Astrocyte (in vitro differentiated cells and primary cell): ENCODE measurements around the gene PHF24.

Source experiments
- EZH2 ChIP-seq: IDR thresholded peaks from 2 replicates; pipeline ENCODE4 v1.6.1; 2012; ENCODE audit warnings: mild to moderate bottlenecking, low read length, inconsistent platforms; ENCODE audit not compliant: insufficient read depth
- TF ChIP-seq, protein P1 (sequence below): IDR thresholded peaks from 2 replicates; pipeline ENCODE4 v1.5.1; 2011; ENCODE audit warnings: low read depth, mild to moderate bottlenecking, inconsistent platforms, low read length, moderate library complexity; ENCODE audit not compliant: insufficient read depth

DNA sequence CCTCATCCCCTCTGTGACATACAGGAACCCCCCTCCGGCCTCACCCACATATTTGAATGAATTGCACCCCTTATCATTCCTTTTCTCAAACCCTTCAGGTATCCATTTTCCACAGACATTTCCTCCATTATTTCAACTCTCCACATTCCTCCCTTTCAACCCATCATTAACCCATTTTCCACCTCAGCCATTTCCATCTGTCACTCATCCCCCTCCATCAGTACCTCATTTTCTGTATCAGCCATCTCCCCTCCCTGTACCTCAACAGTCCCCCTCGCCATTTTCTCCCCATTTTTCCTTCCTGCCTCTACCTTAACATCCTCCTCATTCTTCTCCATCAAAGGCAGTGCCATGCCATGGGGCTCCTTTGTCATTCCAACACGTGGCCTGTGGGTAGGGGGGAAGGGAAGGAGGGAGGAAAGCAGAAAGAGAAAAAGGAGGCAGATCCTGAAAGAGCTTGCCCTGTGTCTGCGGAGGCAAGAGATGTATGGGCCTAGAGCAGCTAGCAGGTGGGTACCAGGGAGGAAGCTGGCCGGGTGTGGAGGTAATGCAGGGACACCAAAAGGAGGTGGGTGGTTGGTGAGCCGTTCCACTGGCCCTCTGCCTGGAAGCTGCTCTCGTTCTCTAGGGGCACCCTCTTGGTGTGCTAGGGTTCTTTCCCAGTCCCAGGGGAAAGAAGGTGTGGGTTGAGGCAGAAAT is 33.0 kb downstream of the PHF24 start:
- TF ChIP-seq, protein P1, sequence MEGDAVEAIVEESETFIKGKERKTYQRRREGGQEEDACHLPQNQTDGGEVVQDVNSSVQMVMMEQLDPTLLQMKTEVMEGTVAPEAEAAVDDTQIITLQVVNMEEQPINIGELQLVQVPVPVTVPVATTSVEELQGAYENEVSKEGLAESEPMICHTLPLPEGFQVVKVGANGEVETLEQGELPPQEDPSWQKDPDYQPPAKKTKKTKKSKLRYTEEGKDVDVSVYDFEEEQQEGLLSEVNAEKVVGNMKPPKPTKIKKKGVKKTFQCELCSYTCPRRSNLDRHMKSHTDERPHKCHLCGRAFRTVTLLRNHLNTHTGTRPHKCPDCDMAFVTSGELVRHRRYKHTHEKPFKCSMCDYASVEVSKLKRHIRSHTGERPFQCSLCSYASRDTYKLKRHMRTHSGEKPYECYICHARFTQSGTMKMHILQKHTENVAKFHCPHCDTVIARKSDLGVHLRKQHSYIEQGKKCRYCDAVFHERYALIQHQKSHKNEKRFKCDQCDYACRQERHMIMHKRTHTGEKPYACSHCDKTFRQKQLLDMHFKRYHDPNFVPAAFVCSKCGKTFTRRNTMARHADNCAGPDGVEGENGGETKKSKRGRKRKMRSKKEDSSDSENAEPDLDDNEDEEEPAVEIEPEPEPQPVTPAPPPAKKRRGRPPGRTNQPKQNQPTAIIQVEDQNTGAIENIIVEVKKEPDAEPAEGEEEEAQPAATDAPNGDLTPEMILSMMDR: no peak
- no peak for TF ChIP-seq EZH2
